H1 (cell line): ENCODE data around the gene TTC5.

Experiments
- TAF1 ChIP-seq: IDR thresholded peaks from 2 replicates; pipeline ENCODE4 v1.6.1; 2011; ENCODE audit warnings: mild to moderate bottlenecking, low read depth, low read length
- TF ChIP-seq, protein P1 (sequence below), 3 experiments: IDR thresholded peaks; 1 replicate in 2 of 3; 2 replicates in 1 of 3; pipeline versions ENCODE4 v1.5.1 to v1.6.1; 2011; ENCODE audit warnings: low read length in 3 of 3, mild to moderate bottlenecking in 3 of 3, inconsistent platforms in 2 of 3, low read depth in 1 of 3, moderate library complexity in 1 of 3; ENCODE audit not compliant: insufficient read depth in 1 of 3; ENCODE audit errors: control extremely low read depth in 1 of 3

DNA sequence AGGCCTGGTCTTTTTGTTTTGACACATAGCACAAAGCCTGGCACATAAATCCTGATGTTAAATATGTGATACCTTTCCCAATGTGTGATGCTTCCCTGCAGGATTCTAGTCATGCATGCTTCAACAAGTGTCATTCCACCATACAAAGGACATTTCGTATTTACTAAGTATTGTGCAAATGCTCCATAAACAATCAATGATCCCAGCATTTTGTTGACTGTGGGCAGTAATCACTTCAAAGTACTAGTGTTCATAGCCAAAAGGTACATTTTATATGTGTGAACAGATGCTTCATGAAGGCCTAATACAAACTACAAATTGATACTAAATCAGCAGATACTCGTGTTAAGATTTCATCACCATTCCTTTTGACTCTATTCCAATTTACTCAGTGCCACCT is 23.0 kb upstream of the TTC5 start:
- TF ChIP-seq, protein P1, sequence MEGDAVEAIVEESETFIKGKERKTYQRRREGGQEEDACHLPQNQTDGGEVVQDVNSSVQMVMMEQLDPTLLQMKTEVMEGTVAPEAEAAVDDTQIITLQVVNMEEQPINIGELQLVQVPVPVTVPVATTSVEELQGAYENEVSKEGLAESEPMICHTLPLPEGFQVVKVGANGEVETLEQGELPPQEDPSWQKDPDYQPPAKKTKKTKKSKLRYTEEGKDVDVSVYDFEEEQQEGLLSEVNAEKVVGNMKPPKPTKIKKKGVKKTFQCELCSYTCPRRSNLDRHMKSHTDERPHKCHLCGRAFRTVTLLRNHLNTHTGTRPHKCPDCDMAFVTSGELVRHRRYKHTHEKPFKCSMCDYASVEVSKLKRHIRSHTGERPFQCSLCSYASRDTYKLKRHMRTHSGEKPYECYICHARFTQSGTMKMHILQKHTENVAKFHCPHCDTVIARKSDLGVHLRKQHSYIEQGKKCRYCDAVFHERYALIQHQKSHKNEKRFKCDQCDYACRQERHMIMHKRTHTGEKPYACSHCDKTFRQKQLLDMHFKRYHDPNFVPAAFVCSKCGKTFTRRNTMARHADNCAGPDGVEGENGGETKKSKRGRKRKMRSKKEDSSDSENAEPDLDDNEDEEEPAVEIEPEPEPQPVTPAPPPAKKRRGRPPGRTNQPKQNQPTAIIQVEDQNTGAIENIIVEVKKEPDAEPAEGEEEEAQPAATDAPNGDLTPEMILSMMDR (IDR thresholded peaks at IDR 0.05; ENCODE audit: control extremely low read depth in 1 of 3, insufficient read depth in 1 of 3, low read depth in 1 of 3, low read length in 3 of 3): no peak
- TF ChIP-seq TAF1: no peak
